Mucosa of rectum (tissue), 2 donors: Measurements from ENCODE around the gene CCDC138.

ENCODE experiments used
- H3K27ac ChIP-seq, 2 donors: one replicate each; pipeline ENCODE4 v1.7.0; 2013; ENCODE audit warnings: inconsistent platforms in 2 of 2, low read depth in 2 of 2, low read length in 2 of 2
- H3K27me3 ChIP-seq, 2 donors: one replicate each; pipeline ENCODE4 v1.7.0; 2013; ENCODE audit warnings: low read length in 2 of 2; ENCODE audit not compliant: control insufficient read depth in 2 of 2, insufficient read depth in 2 of 2
- H3K36me3 ChIP-seq, 2 donors: one replicate each; pipeline ENCODE4 v1.7.0; 2013; ENCODE audit warnings: low read length in 2 of 2; ENCODE audit not compliant: control insufficient read depth in 2 of 2, insufficient read depth in 2 of 2
- H3K4me1 ChIP-seq, 2 donors: one replicate each; pipeline ENCODE4 v1.7.0; 2013; ENCODE audit warnings: low read length in 2 of 2, mild to moderate bottlenecking in 1 of 2; ENCODE audit not compliant: control insufficient read depth in 2 of 2, insufficient read depth in 2 of 2
- H3K4me3 ChIP-seq, 2 donors: one replicate each; pipeline ENCODE4 v1.7.0; 2013; ENCODE audit warnings: low read length in 2 of 2
- H3K9ac ChIP-seq, 2 donors: one replicate each; pipeline ENCODE4 v1.7.0; 2013; ENCODE audit warnings: low read length in 2 of 2, low read depth in 1 of 2, mild to moderate bottlenecking in 1 of 2
- H3K9me3 ChIP-seq, 2 donors: one replicate each; pipeline ENCODE4 v1.7.0; 2013; ENCODE audit warnings: low read length in 2 of 2; ENCODE audit not compliant: control insufficient read depth in 2 of 2
- donor health status: healthy.
- donor health status: Normal muscosa, but diverticular disease.

CCDC138 gene

GRCh38 chr2:108905906-108906305 lies 119.3 kb downstream of the CCDC138 start:
- H3K27ac ChIP-seq: no peak overlapping the region
- no peak overlapping the region for H3K4me3 ChIP-seq
- no peaks in the 10 kb centered on the region for H3K27me3 ChIP-seq
- H3K9me3 ChIP-seq: no peaks in the 10 kb centered on the region
- no peak overlapping the region for H3K9ac ChIP-seq
- H3K36me3 ChIP-seq: no peaks in the 10 kb centered on the region
- peaks cover 5 to 7% of the 10 kb centered on the region in 2 donors for H3K4me1 ChIP-seq

DNA sequence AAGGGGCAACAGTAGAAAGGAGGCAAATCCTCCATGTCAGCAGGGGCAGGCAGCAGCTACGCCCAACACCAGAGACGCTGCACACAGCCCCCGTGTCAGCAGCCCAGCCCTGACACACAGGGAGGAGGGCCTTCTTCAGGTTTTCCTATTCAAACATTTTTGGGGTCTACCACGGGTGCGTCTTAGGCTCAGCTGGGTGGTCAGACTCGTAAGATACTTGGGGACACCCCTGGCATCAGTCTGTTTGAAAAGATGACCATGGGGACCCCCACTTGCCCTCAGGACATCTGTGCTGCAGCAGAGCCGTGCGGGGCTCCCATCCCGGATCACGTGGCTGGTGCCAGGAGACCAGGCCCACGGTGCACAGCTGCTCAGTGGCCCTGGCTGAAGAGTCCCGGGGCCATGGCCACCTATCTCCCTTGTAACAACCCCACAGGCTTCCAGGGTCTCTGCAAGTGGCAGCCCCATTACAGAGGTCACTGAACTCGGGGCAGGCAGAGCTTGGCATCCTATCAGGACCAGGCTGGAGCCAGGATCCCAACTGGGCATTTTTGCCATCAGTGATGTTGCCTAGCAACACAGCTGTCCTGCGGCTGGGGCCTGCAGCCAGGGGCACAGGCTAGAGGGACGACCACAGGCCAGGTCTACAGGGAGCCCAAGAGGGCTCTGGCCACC lies 120.0 kb downstream of the CCDC138 start:
- H3K36me3 ChIP-seq: no peaks in the 10 kb centered on the region
- no peak overlapping the region for H3K27ac ChIP-seq
- no peaks in the 10 kb centered on the region for H3K27me3 ChIP-seq
- peaks cover 5 to 7% of the 10 kb centered on the region in 2 donors for H3K4me1 ChIP-seq
- H3K4me3 ChIP-seq: no peak overlapping the region
- H3K9me3 ChIP-seq: no peaks in the 10 kb centered on the region
- H3K9ac ChIP-seq: no peak overlapping the region

DNA sequence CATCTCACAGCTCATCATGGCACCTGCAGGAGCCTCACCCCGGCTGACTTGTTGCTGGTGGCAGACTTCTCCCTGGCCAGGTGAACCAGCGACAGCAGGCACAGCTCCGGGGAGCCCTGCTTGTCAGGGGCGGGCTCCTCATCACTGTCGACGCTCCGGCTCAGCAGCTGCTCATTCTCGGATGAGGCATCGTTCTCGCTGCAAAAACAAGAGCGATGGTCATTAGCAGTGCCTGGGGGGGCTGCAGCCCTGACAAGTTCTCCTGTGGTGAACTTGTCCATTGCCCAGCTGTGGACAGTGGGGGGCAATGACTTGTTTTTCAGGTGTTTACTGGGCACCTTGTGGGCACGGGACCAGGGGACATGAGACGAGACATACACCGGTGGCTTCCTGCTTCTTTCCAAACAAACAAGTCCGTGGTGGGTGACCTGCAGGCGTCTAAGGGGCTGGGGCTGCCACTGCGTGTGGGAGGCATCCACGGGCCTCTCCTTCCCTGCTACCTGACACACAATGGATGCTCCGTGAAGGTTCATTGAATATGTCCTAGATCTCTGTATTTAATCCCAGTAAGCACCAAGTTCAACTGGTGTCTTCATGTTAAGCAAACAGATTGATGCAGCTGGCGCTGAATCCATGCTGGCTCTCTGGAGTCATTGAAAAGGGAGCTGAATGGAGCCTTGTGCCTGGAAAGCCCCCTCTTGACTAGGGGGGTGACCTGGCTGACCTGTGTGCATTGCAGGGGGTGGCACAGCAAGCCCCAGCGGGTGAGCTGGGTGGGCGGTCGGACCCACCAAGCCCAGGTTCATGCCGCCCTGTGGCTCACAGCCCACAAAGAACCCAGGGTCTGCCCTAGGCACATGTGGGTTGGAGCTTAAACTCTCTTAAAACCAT lies 121.5 kb downstream of the CCDC138 start:
- no peak overlapping the region for H3K9ac ChIP-seq
- H3K4me1 ChIP-seq: peaks cover 5 to 7% of the 10 kb centered on the region in 2 donors
- no peaks in the 10 kb centered on the region for H3K27me3 ChIP-seq
- H3K9me3 ChIP-seq: no peaks in the 10 kb centered on the region
- H3K4me3 ChIP-seq: no peak overlapping the region
- no peaks in the 10 kb centered on the region for H3K36me3 ChIP-seq
- H3K27ac ChIP-seq: no peak overlapping the region

DNA sequence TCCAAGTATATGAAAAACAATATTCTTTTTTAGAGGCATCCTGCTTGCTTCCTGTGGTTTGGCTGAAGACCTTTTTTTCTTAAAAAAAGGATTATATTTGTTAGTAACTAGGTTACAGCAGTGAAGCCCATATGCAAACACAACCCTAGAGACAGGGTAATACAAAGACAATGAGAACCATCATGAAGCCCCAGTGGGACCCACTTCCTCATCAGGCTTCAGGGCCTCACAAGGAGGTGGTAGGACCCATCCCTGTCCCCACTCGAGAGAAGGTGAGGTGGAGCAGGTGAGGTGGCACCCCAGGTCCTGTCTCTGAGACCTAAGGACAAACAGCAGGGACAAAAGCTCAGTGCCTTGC lies 122.1 kb downstream of the CCDC138 start:
- H3K9ac ChIP-seq: no peak overlapping the region
- no peaks in the 10 kb centered on the region for H3K36me3 ChIP-seq
- H3K27ac ChIP-seq: no peak overlapping the region
- peaks cover 5 to 7% of the 10 kb centered on the region in 2 donors for H3K4me1 ChIP-seq
- H3K4me3 ChIP-seq: no peak overlapping the region
- H3K9me3 ChIP-seq: no peaks in the 10 kb centered on the region
- H3K27me3 ChIP-seq: no peaks in the 10 kb centered on the region

DNA sequence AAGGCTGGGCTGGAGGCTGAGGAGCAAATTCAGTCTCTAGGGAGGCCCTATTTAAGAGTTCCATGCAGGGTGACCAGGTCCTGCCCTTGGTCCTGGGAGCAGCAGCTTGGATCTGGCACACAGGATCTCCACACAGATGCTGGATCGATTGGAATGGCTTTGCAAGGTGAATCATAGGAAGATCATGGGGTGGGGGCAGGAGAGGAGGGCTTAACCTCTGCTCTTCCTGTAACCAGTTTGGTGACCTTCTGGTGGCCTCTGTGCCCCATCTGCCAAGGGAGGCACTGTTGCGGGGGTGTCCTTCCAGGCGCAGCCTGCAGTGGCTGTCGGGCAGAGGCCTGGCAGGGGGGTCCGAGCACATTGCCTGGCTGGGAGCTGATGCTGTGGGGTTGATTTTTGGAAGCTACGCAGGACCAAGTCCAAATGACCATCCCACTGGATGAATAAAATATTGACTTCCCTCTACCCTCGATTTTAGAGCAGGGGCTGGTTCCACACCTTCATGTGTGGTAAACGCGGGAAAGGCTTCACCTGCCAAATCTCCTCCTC lies 122.8 kb downstream of the CCDC138 start:
- Histone ChIP-seq H3K4me3 (no peak overlapping the region), H3K36me3 (no peaks in the 10 kb centered on the region), H3K9me3 (no peaks in the 10 kb centered on the region), H3K27me3 (no peaks in the 10 kb centered on the region), H3K4me1 (peaks cover 5 to 7% of the 10 kb centered on the region in 2 donors), H3K27ac (no peak overlapping the region), H3K9ac (no peak overlapping the region)

GRCh38 chr2:108910011-108910431 lies 123.5 kb downstream of the CCDC138 start:
- H3K36me3 ChIP-seq: no peaks in the 10 kb centered on the region
- H3K4me1 ChIP-seq: peaks cover 2 to 7% of the 10 kb centered on the region in 2 donors
- H3K9me3 ChIP-seq: no peaks in the 10 kb centered on the region
- no peak overlapping the region for H3K4me3 ChIP-seq
- no peak overlapping the region for H3K27ac ChIP-seq
- H3K9ac ChIP-seq: no peak overlapping the region
- no peaks in the 10 kb centered on the region for H3K27me3 ChIP-seq

DNA sequence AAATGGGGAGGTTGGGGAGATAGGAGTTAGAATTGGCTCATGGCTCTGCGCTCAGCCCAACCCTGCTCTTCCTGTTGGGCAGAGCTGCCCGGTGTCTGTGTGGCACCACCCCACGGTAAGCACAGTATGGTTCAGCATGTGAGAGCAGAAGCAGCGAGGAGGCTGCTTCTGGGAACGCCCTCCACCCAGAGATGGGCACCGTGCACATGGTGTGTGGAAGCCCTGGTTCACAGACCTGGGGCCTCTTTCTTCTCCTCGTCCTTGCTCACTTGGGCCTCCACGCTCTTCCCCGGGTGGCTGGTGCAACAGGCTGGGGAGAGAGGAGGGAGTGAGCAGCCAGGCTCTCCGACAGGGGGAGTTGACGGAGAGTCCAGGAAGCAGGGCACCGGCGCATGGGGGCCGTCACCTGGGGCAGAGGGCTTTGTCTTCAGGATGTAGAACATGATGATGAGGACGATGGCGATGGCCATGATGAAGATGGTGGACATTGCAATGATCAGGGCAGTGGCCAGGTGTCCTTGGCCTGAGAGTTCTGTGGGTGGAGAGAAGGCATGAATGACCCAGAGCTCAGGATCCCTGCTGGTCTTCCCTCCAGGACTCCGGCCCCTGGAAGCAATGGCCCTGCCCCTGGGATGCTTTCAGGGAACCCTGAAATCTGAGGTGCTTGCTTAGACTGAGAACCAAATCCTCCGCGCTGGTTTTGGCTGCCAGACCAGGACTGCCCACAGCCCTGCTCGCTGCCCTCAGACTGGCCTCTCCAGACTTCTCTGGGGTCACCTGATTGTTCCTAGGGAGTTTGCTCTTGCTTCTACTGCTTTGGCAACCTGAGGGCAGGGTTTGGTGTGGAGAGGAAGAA lies 124.2 kb downstream of the CCDC138 start:
- Histone ChIP-seq H3K27me3 (no peaks in the 10 kb centered on the region), H3K27ac (no peak overlapping the region), H3K4me3 (no peak overlapping the region), H3K9ac (no peak overlapping the region), H3K9me3 (no peaks in the 10 kb centered on the region), H3K4me1 (peaks cover 0 to 7% of the 10 kb centered on the region in 2 donors), H3K36me3 (no peaks in the 10 kb centered on the region)

DNA sequence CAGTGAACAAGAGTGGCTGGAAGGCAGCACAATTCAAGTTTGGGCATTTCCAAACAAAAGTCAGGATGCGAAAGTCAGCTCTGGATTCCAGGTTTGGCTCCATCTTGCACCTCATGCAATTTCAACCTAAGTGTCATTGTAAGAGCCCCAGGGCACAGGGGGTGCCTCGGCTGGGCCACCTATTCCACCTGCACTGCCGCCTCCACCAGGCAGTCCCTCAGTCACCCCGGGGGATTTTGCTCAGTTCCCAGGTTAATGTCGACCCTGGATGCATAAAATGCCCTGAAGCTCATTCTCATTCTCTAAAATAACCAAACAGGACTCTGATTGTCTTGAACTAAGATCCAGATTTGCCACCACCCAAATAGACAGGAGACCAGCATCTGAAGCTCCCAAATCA lies 124.8 kb downstream of the CCDC138 start:
- H3K27ac ChIP-seq: no peak overlapping the region
- peaks cover 0 to 7% of the 10 kb centered on the region in 2 donors for H3K4me1 ChIP-seq
- no peaks in the 10 kb centered on the region for H3K36me3 ChIP-seq
- H3K9me3 ChIP-seq: no peaks in the 10 kb centered on the region
- no peak overlapping the region for H3K4me3 ChIP-seq
- no peaks in the 10 kb centered on the region for H3K27me3 ChIP-seq
- H3K9ac ChIP-seq: no peak overlapping the region

GRCh38 chr2:108911807-108912628 lies 125.4 kb downstream of the CCDC138 start:
- Histone ChIP-seq H3K9ac (no peak overlapping the region), H3K27ac (no peak overlapping the region), H3K4me3 (no peak overlapping the region), H3K36me3 (no peaks in the 10 kb centered on the region), H3K9me3 (no peaks in the 10 kb centered on the region), H3K4me1 (peaks cover under 1 to 7% of the 10 kb centered on the region in 2 donors), H3K27me3 (no peaks in the 10 kb centered on the region)
